Measurements from ENCODE around the gene ARHGAP15. TPM values are rescaled to one million over a fixed set of nuclear protein-coding genes. Genes with fewer than 3 reads are reported as not detected.

Gene ARHGAP15
- total and polyA plus RNA-seq, 9 donors: 6.7 to 21.0 (median 9.7) TPM

GRCh38 chr2:143640826-143641225 lies 511.6 kb downstream of the ARHGAP15 start:
- DNase-seq: no peak
- Histone ChIP-seq H3K4me3 (ENCODE audit: low read length) (no peak overlapping the region), H3K36me3 (ENCODE audit: control insufficient read depth, insufficient read depth, low read length) (no peaks in the 10 kb centered on the region), H3K27ac (ENCODE audit: low read length) (no peak overlapping the region), H3K9me3 (replicated peaks; ENCODE audit: control insufficient read depth, low read depth, low read length) (peaks cover 2% of the 10 kb centered on the region), H3K27me3 (ENCODE audit: control insufficient read depth, insufficient read depth, low read length) (no peaks in the 10 kb centered on the region), H3K4me1 (ENCODE audit: control insufficient read depth, insufficient read depth, low read length) (no peaks in the 10 kb centered on the region)
- no CpG with 5 or more reads among the region's 5 CpGs for WGBS (ENCODE audit: insufficient coverage)

- DNase-seq: no peak
Observed at GRCh38 chr2:143645921-143646645, 516.9 kb downstream of the ARHGAP15 start.

GRCh38 chr2:143649226-143649740 lies 520.1 kb downstream of the ARHGAP15 start:
- no peaks in the 10 kb centered on the region for H3K4me1 ChIP-seq (ENCODE audit: control insufficient read depth, insufficient read depth, low read length)
- H3K27me3 ChIP-seq (ENCODE audit: control insufficient read depth, insufficient read depth, low read length): no peaks in the 10 kb centered on the region
- no peak overlapping the region for H3K27ac ChIP-seq (ENCODE audit: low read length)
- H3K4me3 ChIP-seq (ENCODE audit: low read length): no peak overlapping the region
- no peaks in the 10 kb centered on the region for H3K9me3 ChIP-seq (replicated peaks; ENCODE audit: control insufficient read depth, low read depth, low read length)
- WGBS (ENCODE audit: insufficient coverage): no CpG with 5 or more reads among the region's 4 CpGs
- DNase-seq: peak; percentile 3
- H3K36me3 ChIP-seq (ENCODE audit: control insufficient read depth, insufficient read depth, low read length): no peaks in the 10 kb centered on the region

More at GRCh38 chr2:143645921-143646645, 516.9 kb downstream of the ARHGAP15 start:
- 60% methylated on average over 1 of the region's 5 CpGs for WGBS (ENCODE audit: insufficient coverage)
- H3K4me1 ChIP-seq (ENCODE audit: control insufficient read depth, insufficient read depth, low read length): no peaks in the 10 kb centered on the region
- H3K36me3 ChIP-seq (ENCODE audit: control insufficient read depth, insufficient read depth, low read length): no peaks in the 10 kb centered on the region
- no peak overlapping the region for H3K4me3 ChIP-seq (ENCODE audit: low read length)
- no peaks in the 10 kb centered on the region for H3K27me3 ChIP-seq (ENCODE audit: control insufficient read depth, insufficient read depth, low read length)
- H3K27ac ChIP-seq (ENCODE audit: low read length): no peak overlapping the region
- no peaks in the 10 kb centered on the region for H3K9me3 ChIP-seq (replicated peaks; ENCODE audit: control insufficient read depth, low read depth, low read length)

GRCh38 chr2:143652692-143653091 lies 523.5 kb downstream of the ARHGAP15 start:
- H3K27ac ChIP-seq (ENCODE audit: low read length): no peak overlapping the region
- H3K9me3 ChIP-seq (replicated peaks; ENCODE audit: control insufficient read depth, low read depth, low read length): no peaks in the 10 kb centered on the region
- no peak for DNase-seq
- no peaks in the 10 kb centered on the region for H3K27me3 ChIP-seq (ENCODE audit: control insufficient read depth, insufficient read depth, low read length)
- no peaks in the 10 kb centered on the region for H3K36me3 ChIP-seq (ENCODE audit: control insufficient read depth, insufficient read depth, low read length)
- no peak overlapping the region for H3K4me3 ChIP-seq (ENCODE audit: low read length)
- H3K4me1 ChIP-seq (ENCODE audit: control insufficient read depth, insufficient read depth, low read length): no peaks in the 10 kb centered on the region

GRCh38 chr2:143668234-143668633 lies 539.0 kb downstream of the ARHGAP15 start:
- Histone ChIP-seq H3K36me3 (ENCODE audit: control insufficient read depth, insufficient read depth, low read length) (no peaks in the 10 kb centered on the region), H3K4me3 (ENCODE audit: low read length) (no peak overlapping the region), H3K27me3 (ENCODE audit: control insufficient read depth, insufficient read depth, low read length) (no peaks in the 10 kb centered on the region), H3K4me1 (ENCODE audit: control insufficient read depth, insufficient read depth, low read length) (no peaks in the 10 kb centered on the region), H3K9me3 (replicated peaks; ENCODE audit: control insufficient read depth, low read depth, low read length) (no peaks in the 10 kb centered on the region), H3K27ac (ENCODE audit: low read length) (no peak overlapping the region)
- no peak for DNase-seq
- 100% methylated on average over 1 of the region's 2 CpGs for WGBS (ENCODE audit: insufficient coverage)

- H3K27me3 ChIP-seq (ENCODE audit: control insufficient read depth, insufficient read depth, low read length): no peaks in the 10 kb centered on the region
- no CpG with 5 or more reads among the region's 2 CpGs for WGBS (ENCODE audit: insufficient coverage)
- no peaks in the 10 kb centered on the region for H3K9me3 ChIP-seq (replicated peaks; ENCODE audit: control insufficient read depth, low read depth, low read length)
- H3K36me3 ChIP-seq (ENCODE audit: control insufficient read depth, insufficient read depth, low read length): no peaks in the 10 kb centered on the region
- H3K27ac ChIP-seq (ENCODE audit: low read length): no peak overlapping the region
- H3K4me3 ChIP-seq (ENCODE audit: low read length): no peak overlapping the region
- DNase-seq: no peak
- no peaks in the 10 kb centered on the region for H3K4me1 ChIP-seq (ENCODE audit: control insufficient read depth, insufficient read depth, low read length)
Observed at GRCh38 chr2:143674051-143674450, 544.8 kb downstream of the ARHGAP15 start.

- no peak overlapping the region for H3K27ac ChIP-seq (ENCODE audit: low read length)
- no peaks in the 10 kb centered on the region for H3K27me3 ChIP-seq (ENCODE audit: control insufficient read depth, insufficient read depth, low read length)
- no peaks in the 10 kb centered on the region for H3K9me3 ChIP-seq (replicated peaks; ENCODE audit: control insufficient read depth, low read depth, low read length)
- DNase-seq: no peak
- H3K36me3 ChIP-seq (ENCODE audit: control insufficient read depth, insufficient read depth, low read length): no peaks in the 10 kb centered on the region
- no peaks in the 10 kb centered on the region for H3K4me1 ChIP-seq (ENCODE audit: control insufficient read depth, insufficient read depth, low read length)
- H3K4me3 ChIP-seq (ENCODE audit: low read length): no peak overlapping the region
Observed at GRCh38 chr2:143675021-143675420, 545.8 kb downstream of the ARHGAP15 start.

- WGBS (ENCODE audit: insufficient coverage): no CpG with 5 or more reads among the region's 5 CpGs
- Histone ChIP-seq H3K27ac (ENCODE audit: low read length) (no peak overlapping the region), H3K4me3 (ENCODE audit: low read length) (no peak overlapping the region), H3K36me3 (ENCODE audit: control insufficient read depth, insufficient read depth, low read length) (no peaks in the 10 kb centered on the region), H3K27me3 (ENCODE audit: control insufficient read depth, insufficient read depth, low read length) (no peaks in the 10 kb centered on the region), H3K9me3 (replicated peaks; ENCODE audit: control insufficient read depth, low read depth, low read length) (no peaks in the 10 kb centered on the region), H3K4me1 (ENCODE audit: control insufficient read depth, insufficient read depth, low read length) (peaks cover 3% of the 10 kb centered on the region)
- DNase-seq: peak; percentile 44
Observed at GRCh38 chr2:143679617-143680016, 550.4 kb downstream of the ARHGAP15 start.

GRCh38 chr2:143680885-143681405 lies 551.7 kb downstream of the ARHGAP15 start:
- peaks cover 10% of the 10 kb centered on the region for H3K4me1 ChIP-seq (ENCODE audit: control insufficient read depth, insufficient read depth, low read length)
- H3K27ac ChIP-seq (ENCODE audit: low read length): no peak overlapping the region
- no peak overlapping the region for H3K4me3 ChIP-seq (ENCODE audit: low read length)
- no CpG with 5 or more reads among the region's 3 CpGs for WGBS (ENCODE audit: insufficient coverage)
- H3K36me3 ChIP-seq (ENCODE audit: control insufficient read depth, insufficient read depth, low read length): no peaks in the 10 kb centered on the region
- no peaks in the 10 kb centered on the region for H3K9me3 ChIP-seq (replicated peaks; ENCODE audit: control insufficient read depth, low read depth, low read length)
- DNase-seq: no peak
- H3K27me3 ChIP-seq (ENCODE audit: control insufficient read depth, insufficient read depth, low read length): no peaks in the 10 kb centered on the region

GRCh38 chr2:143682436-143683055 lies 553.3 kb downstream of the ARHGAP15 start:
- Histone ChIP-seq H3K27me3 (ENCODE audit: control insufficient read depth, insufficient read depth, low read length) (no peaks in the 10 kb centered on the region), H3K9me3 (replicated peaks; ENCODE audit: control insufficient read depth, low read depth, low read length) (no peaks in the 10 kb centered on the region), H3K4me3 (ENCODE audit: low read length) (no peak overlapping the region), H3K27ac (ENCODE audit: low read length) (no peak overlapping the region), H3K36me3 (ENCODE audit: control insufficient read depth, insufficient read depth, low read length) (no peaks in the 10 kb centered on the region), H3K4me1 (ENCODE audit: control insufficient read depth, insufficient read depth, low read length) (peaks cover 10% of the 10 kb centered on the region)
- no peak for DNase-seq
- WGBS (ENCODE audit: insufficient coverage): no CpG with 5 or more reads among the region's 5 CpGs
